ENCODE results near the gene BICRA.

GRCh38 chr19:47680858-47681332 lies 72.0 kb downstream of the BICRA start:
- TF ChIP-seq EZH2 (IDR thresholded peaks at IDR 0.05; ENCODE audit: borderline replicate concordance, low read length), result no peak
- TF ChIP-seq CTCF (IDR thresholded peaks at IDR 0.05; ENCODE audit: low read length), result no peak
